ENCODE results near the gene SH3GL1. TPM values are rescaled to one million over a fixed set of nuclear protein-coding genes. Genes with fewer than 3 reads are reported as not detected.

The SH3GL1 gene
- polyA plus RNA-seq, 1 donor = 64.4 TPM

GRCh38 chr19:4313847-4314490 is 86.4 kb downstream of the SH3GL1 start:
- DNase-seq = no peak

Other genes starting within 250 kb of the SH3GL1 start
- gene CREB3L3, start 246.9 kb downstream of the SH3GL1 start, polyA plus RNA-seq (ENCODE audit: insufficient read length) = not detected
- 15.5 TPM for gene SIRT6, start 218.0 kb downstream of the SH3GL1 start, polyA plus RNA-seq (ENCODE audit: insufficient read length)
- gene ANKRD24, start 217.9 kb downstream of the SH3GL1 start, polyA plus RNA-seq (ENCODE audit: insufficient read length) = 1.6 TPM
- gene EBI3, start 171.0 kb downstream of the SH3GL1 start, polyA plus RNA-seq (ENCODE audit: insufficient read length) = 0.72 TPM
- gene YJU2, start 153.5 kb downstream of the SH3GL1 start, polyA plus RNA-seq (ENCODE audit: insufficient read length) = 14.9 TPM
- gene SHD, start 121.3 kb downstream of the SH3GL1 start, polyA plus RNA-seq (ENCODE audit: insufficient read length) = 174 TPM
- 0.89 TPM for gene TMIGD2, start 98.2 kb downstream of the SH3GL1 start, polyA plus RNA-seq (ENCODE audit: insufficient read length)
- 1.2 TPM for gene FSD1, start 95.9 kb downstream of the SH3GL1 start, polyA plus RNA-seq (ENCODE audit: insufficient read length)
- gene STAP2, start 61.7 kb downstream of the SH3GL1 start, polyA plus RNA-seq (ENCODE audit: insufficient read length) = 5.9 TPM
- 17.3 TPM for gene MPND, start 57.0 kb downstream of the SH3GL1 start, polyA plus RNA-seq (ENCODE audit: insufficient read length)
- gene CHAF1A, start 2.1 kb upstream of the SH3GL1 start, polyA plus RNA-seq (ENCODE audit: insufficient read length) = 10.7 TPM
- 145 TPM for gene UBXN6, start 57.2 kb upstream of the SH3GL1 start, polyA plus RNA-seq (ENCODE audit: insufficient read length)
- 88.0 TPM for gene HDGFL2, start 71.8 kb upstream of the SH3GL1 start, polyA plus RNA-seq (ENCODE audit: insufficient read length)
- gene PLIN4, start 117.9 kb upstream of the SH3GL1 start, polyA plus RNA-seq (ENCODE audit: insufficient read length) = 8.8 TPM
- gene PLIN5, start 134.7 kb upstream of the SH3GL1 start, polyA plus RNA-seq (ENCODE audit: insufficient read length) = 4.3 TPM
- 0.43 TPM for gene LRG1, start 139.5 kb upstream of the SH3GL1 start, polyA plus RNA-seq (ENCODE audit: insufficient read length)
- gene SEMA6B, start 159.1 kb upstream of the SH3GL1 start, polyA plus RNA-seq (ENCODE audit: insufficient read length) = 66.0 TPM
- 13.1 TPM for gene TNFAIP8L1, start 239.0 kb upstream of the SH3GL1 start, polyA plus RNA-seq (ENCODE audit: insufficient read length)